ENCODE measurements around the gene HDDC3.
A peak's percentile ranks its signal among the peaks of the same experiment; 100 is the strongest.
"Not testable (repeated sequence)": the region's sequence is repeated elsewhere in the genome, so short reads cannot be mapped to it uniquely, and the experiment has no call there.

Gene HDDC3

GRCh38 chr15:90913398-90913944 is 18.9 kb downstream of the HDDC3 start:
- in situ Hi-C loops (cut with MboI; ENCODE audit: low pct_unique_long_range_greater_than_20kb, low sequenced_read_pairs) = no loop called here
- no peak for DNase-seq

GRCh38 chr15:90912770-90913075 is 19.6 kb downstream of the HDDC3 start:
- in situ Hi-C loops (cut with MboI; ENCODE audit: low pct_unique_long_range_greater_than_20kb, low sequenced_read_pairs) = no loop called here
- DNase-seq = no peak

- no peak for DNase-seq
- in situ Hi-C loops (cut with MboI; ENCODE audit: low pct_unique_long_range_greater_than_20kb, low sequenced_read_pairs) = no loop called here
Observed at GRCh38 chr15:90911906-90912769, 20.2 kb downstream of the HDDC3 start.

GRCh38 chr15:90911302-90911623 is 21.1 kb downstream of the HDDC3 start:
- no peak for DNase-seq
- in situ Hi-C loops (cut with MboI; ENCODE audit: low pct_unique_long_range_greater_than_20kb, low sequenced_read_pairs) = no loop called here

GRCh38 chr15:90910441-90911301 is 21.7 kb downstream of the HDDC3 start:
- in situ Hi-C loops (cut with MboI; ENCODE audit: low pct_unique_long_range_greater_than_20kb, low sequenced_read_pairs) = no loop called here
- DNase-seq = no peak

GRCh38 chr15:90909976-90910375 is 22.4 kb downstream of the HDDC3 start:
- in situ Hi-C loops (cut with MboI; ENCODE audit: low pct_unique_long_range_greater_than_20kb, low sequenced_read_pairs) = no loop called here
- no peak for DNase-seq

- in situ Hi-C loops (cut with MboI; ENCODE audit: low pct_unique_long_range_greater_than_20kb, low sequenced_read_pairs); DNase-seq: not testable (repeated sequence)
Observed at GRCh38 chr15:90909449-90909848, 22.9 kb downstream of the HDDC3 start.

GRCh38 chr15:90907838-90908507 is 24.4 kb downstream of the HDDC3 start:
- no peak for DNase-seq
- in situ Hi-C loops (cut with MboI; ENCODE audit: low pct_unique_long_range_greater_than_20kb, low sequenced_read_pairs) = no loop called here

GRCh38 chr15:90907051-90907660 is 25.2 kb downstream of the HDDC3 start:
- no peak for DNase-seq
- in situ Hi-C loops (cut with MboI; ENCODE audit: low pct_unique_long_range_greater_than_20kb, low sequenced_read_pairs) = no loop called here

- no peak for DNase-seq
- in situ Hi-C loops (cut with MboI; ENCODE audit: low pct_unique_long_range_greater_than_20kb, low sequenced_read_pairs) = no loop called here
Observed at GRCh38 chr15:90906181-90906849, 26.0 kb downstream of the HDDC3 start.

- DNase-seq = no peak
Observed at GRCh38 chr15:90905306-90906180, 26.8 kb downstream of the HDDC3 start.

GRCh38 chr15:90904746-90905145 is 27.6 kb downstream of the HDDC3 start:
- in situ Hi-C loops (cut with MboI; ENCODE audit: low pct_unique_long_range_greater_than_20kb, low sequenced_read_pairs) = no loop called here
- no peak for DNase-seq

More at GRCh38 chr15:90905306-90906180, 26.8 kb downstream of the HDDC3 start:
- in situ Hi-C loops (cut with MboI; ENCODE audit: low pct_unique_long_range_greater_than_20kb, low sequenced_read_pairs) = no loop called here

GRCh38 chr15:90903733-90904536 is 28.4 kb downstream of the HDDC3 start:
- in situ Hi-C loops (cut with MboI; ENCODE audit: low pct_unique_long_range_greater_than_20kb, low sequenced_read_pairs) = no loop called here
- no peak for DNase-seq

GRCh38 chr15:90902840-90903732 is 29.3 kb downstream of the HDDC3 start, which contains the start of gene MAN2A2:
Gene MAN2A2 (plus strand): TSS chr15:90903302. CDS start chr15:90904208, 906 bp downstream.
- in situ Hi-C loops (cut with MboI; ENCODE audit: low pct_unique_long_range_greater_than_20kb, low sequenced_read_pairs) = no loop called here
- DNase-seq = peak; percentile 76

- peak; percentile 83 for DNase-seq
- in situ Hi-C loops (cut with MboI; ENCODE audit: low pct_unique_long_range_greater_than_20kb, low sequenced_read_pairs) = no loop called here
Observed at GRCh38 chr15:90902040-90902839, 30.1 kb downstream of the HDDC3 start.

All from KBM-7 (cell line).